HEK293 (cell line): ENCODE measurements around the gene MEST.
"Not testable (repeated sequence)": the region's sequence is repeated elsewhere in the genome, so short reads cannot be mapped to it uniquely, and the experiment has no call there.

Experiments used
- CTCF ChIA-PET: fragments of 350-600 bp; formaldehyde crosslinking; extraction: SDS; loops from one replicate; lab custom pipeline; 2021; ENCODE audit warnings: antibody characterized with exemption; lab: Yijun Ruan, JAX
- POLR2A ChIA-PET: fragments of 300-600 bp; formaldehyde crosslinking; extraction: SDS; loops from one replicate; lab custom pipeline; 2020; ENCODE audit warnings: antibody characterized with exemption, inconsistent platforms; lab: Yijun Ruan, JAX
- H3K27ac ChIP-seq: fragments of 200-500 bp; sonication (Bioruptor generic); 2 replicates; pipeline ENCODE4 v1.5.1; 2014; ENCODE audit warnings: low read depth, low read length, control low read depth, inconsistent platforms; ENCODE audit errors: extremely low read depth
- H3K36me3 ChIP-seq, 2 experiments: fragments of 200-500 bp in 1 of 2; sonication (Bioruptor generic) in 1 of 2; 1 replicate in 1 of 2; 2 replicates in 1 of 2; pipeline ENCODE4 v1.5.1; 2014 to 2017; ENCODE audit warnings: inconsistent platforms in 2 of 2, low read length in 2 of 2; ENCODE audit not compliant: control insufficient read depth in 2 of 2, insufficient read depth in 1 of 2
- H3K4me1 ChIP-seq: fragments of 200-500 bp; sonication (Bioruptor generic); 2 replicates; pipeline ENCODE4 v1.5.1; 2014; ENCODE audit warnings: mild to moderate bottlenecking, low read length, inconsistent platforms; ENCODE audit not compliant: control insufficient read depth, insufficient read depth
- H3K4me3 ChIP-seq: 2 replicates; pipeline ENCODE4 v1.5.1; 2011; ENCODE audit warnings: low read depth, mild to moderate bottlenecking, control low read depth, low read length, moderate library complexity
- H3K9me3 ChIP-seq: fragments of 200-500 bp; sonication (Bioruptor generic); 2 replicates; pipeline ENCODE4 v1.5.1; 2014; ENCODE audit warnings: low read depth, low read length, inconsistent platforms; ENCODE audit not compliant: control insufficient read depth, insufficient read depth
- EGR2 ChIP-seq: fragments of 450-650 bp; formaldehyde crosslinking; IDR thresholded peaks from 2 replicates; pipeline ENCODE4 v1.5.1; 2016; ENCODE audit warnings: low read depth, missing biosample characterization, missing genetic modification characterization
- HOXD13 ChIP-seq: sonication (generic); formaldehyde crosslinking; IDR thresholded peaks from 2 replicates; pipeline ENCODE4 v1.8.0; 2022; ENCODE audit warnings: missing genetic modification reagents, borderline replicate concordance
- INSM2 ChIP-seq: fragments of 450-650 bp; formaldehyde crosslinking; IDR thresholded peaks from 2 replicates; pipeline ENCODE4 v1.5.1; 2016; ENCODE audit warnings: missing biosample characterization, missing genetic modification characterization
- TSHZ1 ChIP-seq: fragments of 450-650 bp; formaldehyde crosslinking; IDR thresholded peaks from 2 replicates; pipeline ENCODE4 v1.5.1; 2016; ENCODE audit warnings: missing biosample characterization, missing genetic modification characterization, borderline replicate concordance
- ZBTB20 ChIP-seq: fragments of 450-650 bp; formaldehyde crosslinking; IDR thresholded peaks from 2 replicates; pipeline ENCODE4 v1.5.1; 2016; ENCODE audit warnings: missing biosample characterization, missing genetic modification characterization
- ZFP41 ChIP-seq: fragments of 450-650 bp; formaldehyde crosslinking; IDR thresholded peaks from 2 replicates; pipeline ENCODE4 v1.5.1; 2016; ENCODE audit warnings: missing biosample characterization, missing genetic modification characterization, borderline replicate concordance
- ZIC2 ChIP-seq: fragments of 450-650 bp; formaldehyde crosslinking; IDR thresholded peaks from 2 replicates; pipeline ENCODE4 v1.5.1; 2016; ENCODE audit warnings: missing biosample characterization, missing genetic modification characterization
- ZNF140 ChIP-seq: fragments of 450-650 bp; formaldehyde crosslinking; IDR thresholded peaks from 2 replicates; pipeline ENCODE4 v1.5.1; 2016; ENCODE audit warnings: missing biosample characterization, missing genetic modification characterization
- ZNF2 ChIP-seq: fragments of 450-650 bp; formaldehyde crosslinking; IDR thresholded peaks from 2 replicates; pipeline ENCODE4 v1.5.1; 2016; ENCODE audit warnings: missing biosample characterization, missing genetic modification characterization
- ZNF221 ChIP-seq: fragments of 450-650 bp; formaldehyde crosslinking; IDR thresholded peaks from 2 replicates; pipeline ENCODE4 v1.5.1; 2017; ENCODE audit warnings: missing biosample characterization, missing genetic modification characterization, borderline replicate concordance
- ZNF518A ChIP-seq: fragments of 450-650 bp; formaldehyde crosslinking; conservative IDR thresholded peaks from 2 replicates; pipeline ENCODE4 v1.5.1; 2016; ENCODE audit warnings: low read depth, missing biosample characterization, missing genetic modification characterization

Gene MEST

GRCh38 chr7:130521258-130521951, 29.5 kb downstream of the MEST start (continued):
- no peak for TF ChIP-seq TSHZ1 (tag by site-specific recombination)
- TF ChIP-seq HOXD13 (CRISPR knock-in tag) = no peak
- TF ChIP-seq ZNF221 (tag by site-specific recombination) = no peak

GRCh38 chr7:130523519-130524125, 31.7 kb downstream of the MEST start:
- H3K4me1 ChIP-seq, CTCF ChIA-PET, POLR2A ChIA-PET, H3K9me3 ChIP-seq, H3K4me3 ChIP-seq, H3K27ac ChIP-seq: not testable (repeated sequence)
- peaks cover 0 to 11% of the 10 kb centered on the region in 2 experiments; a peak in 1 of 3 replicates for H3K36me3 ChIP-seq

- H3K9me3 ChIP-seq = no peaks in the 10 kb centered on the region
- no peaks in the 10 kb centered on the region for H3K4me1 ChIP-seq
- H3K4me3 ChIP-seq = no peak overlapping the region
- TF ChIP-seq ZIC2 (no peak), ZNF140 (tag by site-specific recombination) (no peak), ZFP41 (no peak), INSM2 (tag by site-specific recombination) (no peak)
- ChIA-PET CTCF (no interaction called here), POLR2A (no interaction called here)
- no peak overlapping the region for H3K27ac ChIP-seq
- H3K36me3 ChIP-seq = peaks cover 0 to 15% of the 10 kb centered on the region in 2 experiments; a peak in 1 of 3 replicates
Observed at GRCh38 chr7:130524628-130525027, 32.7 kb downstream of the MEST start.

- peaks cover 0 to 28% of the 10 kb centered on the region in 2 experiments; a peak in 1 of 3 replicates for H3K36me3 ChIP-seq
- POLR2A ChIA-PET, CTCF ChIA-PET, H3K9me3 ChIP-seq, H3K4me3 ChIP-seq, H3K27ac ChIP-seq, H3K4me1 ChIP-seq: not testable (repeated sequence)
- TF ChIP-seq EGR2 = peak; percentile 64
Observed at GRCh38 chr7:130527752-130528355, 36.0 kb downstream of the MEST start.

- POLR2A ChIA-PET = no interaction called here
- no peaks in the 10 kb centered on the region for H3K4me1 ChIP-seq
- peaks cover 0 to 29% of the 10 kb centered on the region in 2 experiments; a peak in 1 of 3 replicates for H3K36me3 ChIP-seq
- CTCF ChIA-PET = no interaction called here
- no peak overlapping the region for H3K27ac ChIP-seq
- H3K4me3 ChIP-seq = no peak overlapping the region
- H3K9me3 ChIP-seq = no peaks in the 10 kb centered on the region
- no peak for TF ChIP-seq ZNF2 (tag by site-specific recombination)
- no peak for TF ChIP-seq ZNF518A (tag by site-specific recombination)
- TF ChIP-seq ZBTB20 = no peak
Observed at GRCh38 chr7:130529417-130529816, 37.5 kb downstream of the MEST start.
